DOHH2 (cell line): ENCODE measurements around the gene STK32B.
"Not testable (repeated sequence)": the region's sequence is repeated elsewhere in the genome, so short reads cannot be mapped to it uniquely, and the experiment has no call there.

Experiments used
- H3F3A ChIP-seq: fragments of 200-600 bp; sonication (generic), shearing (Covaris generic); 2 replicates; pipeline ENCODE4 v1.6.0; 2016; ENCODE audit warnings: antibody characterized with exemption, mild to moderate bottlenecking; ENCODE audit not compliant: control insufficient read depth, insufficient read depth
- H3K27ac ChIP-seq: fragments of 200-600 bp; sonication (generic); 2 replicates; pipeline ENCODE4 v1.5.1; 2014; ENCODE audit warnings: low read depth, mild to moderate bottlenecking, low read length, moderate library complexity
- H3K27me3 ChIP-seq: fragments of 200-600 bp; sonication (generic); 2 replicates; pipeline ENCODE4 v1.6.1; 2014; ENCODE audit warnings: mild to moderate bottlenecking, low read length, mixed read lengths; ENCODE audit not compliant: control insufficient read depth
- H3K36me3 ChIP-seq: fragments of 200-600 bp; sonication (generic); 2 replicates; pipeline ENCODE4 v1.6.1; 2014; ENCODE audit warnings: mild to moderate bottlenecking, low read length, moderate library complexity, mixed read lengths; ENCODE audit not compliant: control insufficient read depth
- H3K4me1 ChIP-seq: fragments of 200-600 bp; sonication (generic); 2 replicates; pipeline ENCODE4 v1.6.1; 2014; ENCODE audit warnings: mild to moderate bottlenecking, low read length, mixed read lengths; ENCODE audit not compliant: control insufficient read depth
- H3K4me2 ChIP-seq: fragments of 200-600 bp; sonication (generic); 2 replicates; pipeline ENCODE4 v1.6.0; 2014; ENCODE audit warnings: mild to moderate bottlenecking, low read length, moderate library complexity
- H3K4me3 ChIP-seq: fragments of 200-600 bp; sonication (generic); 2 replicates; pipeline ENCODE4 v1.5.1; 2014; ENCODE audit warnings: mild to moderate bottlenecking, low read length, mixed read lengths
- H3K79me2 ChIP-seq: fragments of 200-600 bp; sonication (generic); 2 replicates; pipeline ENCODE4 v1.6.1; 2014; ENCODE audit warnings: mild to moderate bottlenecking, low read length, mixed read lengths; ENCODE audit not compliant: control insufficient read depth
- H3K9me2 ChIP-seq: fragments of 200-600 bp; sonication (generic); replicated peaks from 2 replicates; pipeline ENCODE4 v1.6.1; 2014; ENCODE audit warnings: mild to moderate bottlenecking, low read length, mixed read lengths; ENCODE audit not compliant: control insufficient read depth
- H3K9me3 ChIP-seq: fragments of 200-600 bp; sonication (generic); 2 replicates; pipeline ENCODE4 v1.6.1; 2014; ENCODE audit warnings: antibody characterized with exemption, low read length, mixed read lengths; ENCODE audit not compliant: control insufficient read depth, insufficient read depth
- H4K20me1 ChIP-seq: fragments of 200-600 bp; sonication (generic); 2 replicates; pipeline ENCODE4 v1.6.0; 2014; ENCODE audit warnings: low read depth, mild to moderate bottlenecking, antibody characterized with exemption, low read length, moderate library complexity; ENCODE audit not compliant: control insufficient read depth, insufficient read depth
- EZH2phosphoT487 ChIP-seq: fragments of 200-600 bp; sonication (generic); IDR thresholded peaks from 2 replicates; pipeline ENCODE4 v1.6.1; 2017; ENCODE audit warnings: borderline replicate concordance, mild to moderate bottlenecking, antibody characterized with exemption, low read length, moderate library complexity, mixed read lengths
- TF ChIP-seq, protein P1 (sequence below): fragments of 200-600 bp; sonication (generic); IDR thresholded peaks from one replicate; pipeline ENCODE4 v1.5.1; 2014; ENCODE audit warnings: antibody characterized with exemption, mild to moderate bottlenecking, low read depth, low read length; ENCODE audit not compliant: poor library complexity, severe bottlenecking

The STK32B gene

DNA sequence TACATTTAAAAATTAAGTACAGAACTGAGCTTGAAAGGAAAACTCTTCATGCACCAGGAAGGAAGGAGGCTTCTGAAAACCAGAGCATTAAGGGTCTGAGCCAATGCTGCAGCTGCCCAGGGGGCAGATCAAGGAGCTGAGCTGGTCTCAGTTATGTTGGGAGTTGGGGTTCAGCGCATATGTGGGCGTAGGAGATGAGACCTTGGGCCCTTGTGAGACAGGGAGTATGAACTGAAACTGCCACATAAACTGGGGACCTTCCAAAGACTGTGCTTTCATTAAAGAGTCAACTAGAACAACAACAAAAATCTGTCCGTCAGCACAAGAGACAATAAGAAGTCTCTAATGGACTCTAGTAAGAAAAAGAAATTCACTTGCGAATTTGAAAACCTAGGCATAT lies 226.9 kb downstream of the STK32B start:
- Histone ChIP-seq H3K79me2 (no peaks in the 10 kb centered on the region), H3K9me2 (no peaks in the 10 kb centered on the region), H4K20me1 (no peaks in the 10 kb centered on the region), H3K4me1 (no peaks in the 10 kb centered on the region), H3K36me3 (no peaks in the 10 kb centered on the region), H3K9me3 (no peaks in the 10 kb centered on the region), H3K4me3 (no peak overlapping the region), H3K4me2 (no peak overlapping the region), H3F3A (no peaks in the 10 kb centered on the region), H3K27me3 (peaks cover 5% of the 10 kb centered on the region; the same call in 1 of the 2 replicates), H3K27ac (no peak overlapping the region)
- TF ChIP-seq EZH2phosphoT487: no peak

DNA sequence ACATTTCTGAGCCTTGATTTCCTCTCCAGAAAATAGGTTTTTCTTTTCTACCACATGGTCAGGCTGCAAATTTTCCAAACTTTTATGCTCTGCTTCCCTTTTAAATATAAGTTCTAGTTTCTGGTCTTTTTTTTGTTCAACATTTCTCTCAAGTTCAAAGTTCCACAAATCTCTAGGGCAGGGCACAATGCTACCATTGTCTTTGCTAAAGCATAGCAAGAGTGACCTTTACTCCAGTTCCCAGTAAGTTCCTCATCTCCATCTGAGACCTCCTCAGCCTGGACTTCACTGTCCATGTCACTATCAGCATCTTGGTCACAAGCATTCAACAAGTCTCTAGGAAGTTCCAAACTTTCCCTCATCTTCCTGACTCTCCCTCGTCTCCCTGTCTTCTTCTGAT lies 228.8 kb downstream of the STK32B start:
- H3K9me2 ChIP-seq, H3K27ac ChIP-seq, H3K4me3 ChIP-seq, H3K9me3 ChIP-seq, H3F3A ChIP-seq, H4K20me1 ChIP-seq, H3K4me1 ChIP-seq, H3K36me3 ChIP-seq, H3K79me2 ChIP-seq, H3K4me2 ChIP-seq, H3K27me3 ChIP-seq: not testable (repeated sequence)

DNA sequence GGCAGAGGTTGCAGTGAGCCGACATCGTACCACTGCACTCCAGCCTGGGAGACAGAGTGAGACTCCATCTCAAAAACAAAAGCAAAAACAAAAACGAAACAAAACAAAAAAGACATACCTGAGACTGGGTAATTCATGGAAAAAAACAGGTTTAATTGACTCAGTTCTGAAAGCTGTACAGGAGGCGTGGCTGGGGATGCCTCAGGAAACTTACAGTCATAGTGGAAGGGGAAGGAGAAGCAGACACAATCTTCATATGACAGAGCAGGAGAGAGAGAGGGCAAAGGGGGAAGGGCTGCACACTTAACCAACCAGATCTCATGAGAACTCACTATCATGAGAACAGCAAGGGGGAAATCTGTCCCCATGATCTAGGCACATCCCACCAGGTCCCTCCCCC lies 229.5 kb downstream of the STK32B start:
- Histone ChIP-seq H3K27ac (no peak overlapping the region), H3K4me2 (no peak overlapping the region), H3K4me3 (no peak overlapping the region), H3K4me1 (no peaks in the 10 kb centered on the region), H3K9me3 (no peaks in the 10 kb centered on the region), H3F3A (no peaks in the 10 kb centered on the region), H3K9me2 (no peaks in the 10 kb centered on the region), H3K36me3 (no peaks in the 10 kb centered on the region), H3K79me2 (no peaks in the 10 kb centered on the region), H3K27me3 (peaks cover 5% of the 10 kb centered on the region; the same call in 1 of the 2 replicates), H4K20me1 (no peaks in the 10 kb centered on the region)
- TF ChIP-seq, protein P1, sequence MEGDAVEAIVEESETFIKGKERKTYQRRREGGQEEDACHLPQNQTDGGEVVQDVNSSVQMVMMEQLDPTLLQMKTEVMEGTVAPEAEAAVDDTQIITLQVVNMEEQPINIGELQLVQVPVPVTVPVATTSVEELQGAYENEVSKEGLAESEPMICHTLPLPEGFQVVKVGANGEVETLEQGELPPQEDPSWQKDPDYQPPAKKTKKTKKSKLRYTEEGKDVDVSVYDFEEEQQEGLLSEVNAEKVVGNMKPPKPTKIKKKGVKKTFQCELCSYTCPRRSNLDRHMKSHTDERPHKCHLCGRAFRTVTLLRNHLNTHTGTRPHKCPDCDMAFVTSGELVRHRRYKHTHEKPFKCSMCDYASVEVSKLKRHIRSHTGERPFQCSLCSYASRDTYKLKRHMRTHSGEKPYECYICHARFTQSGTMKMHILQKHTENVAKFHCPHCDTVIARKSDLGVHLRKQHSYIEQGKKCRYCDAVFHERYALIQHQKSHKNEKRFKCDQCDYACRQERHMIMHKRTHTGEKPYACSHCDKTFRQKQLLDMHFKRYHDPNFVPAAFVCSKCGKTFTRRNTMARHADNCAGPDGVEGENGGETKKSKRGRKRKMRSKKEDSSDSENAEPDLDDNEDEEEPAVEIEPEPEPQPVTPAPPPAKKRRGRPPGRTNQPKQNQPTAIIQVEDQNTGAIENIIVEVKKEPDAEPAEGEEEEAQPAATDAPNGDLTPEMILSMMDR: no peak
- TF ChIP-seq EZH2phosphoT487: no peak

DNA sequence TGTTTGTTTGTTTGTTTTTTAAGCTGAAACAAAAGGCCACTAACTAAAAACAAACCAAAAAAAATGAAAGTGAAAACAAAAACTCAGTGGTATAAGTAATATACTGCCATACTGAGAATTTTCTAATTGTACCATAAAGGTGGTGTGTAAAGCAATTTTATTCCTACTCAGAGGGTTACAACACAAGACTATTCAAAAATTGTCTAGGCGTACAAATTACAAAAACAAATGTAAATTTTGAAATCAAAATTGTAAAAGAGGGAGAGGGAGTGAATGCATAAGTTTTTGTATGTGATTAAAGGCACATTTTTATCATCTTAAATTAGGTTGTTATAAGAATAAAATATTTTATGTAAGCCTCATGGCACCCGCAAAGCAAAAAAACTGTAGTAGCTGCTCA lies 232.6 kb downstream of the STK32B start:
- H3K9me3 ChIP-seq: no peaks in the 10 kb centered on the region
- TF ChIP-seq, protein P1: no peak
- TF ChIP-seq EZH2phosphoT487: no peak

More for the DNA sequence above, 232.6 kb downstream of the STK32B start:
- Histone ChIP-seq H3K79me2 (no peaks in the 10 kb centered on the region), H3K27ac (no peak overlapping the region), H3K4me3 (no peak overlapping the region), H3F3A (no peaks in the 10 kb centered on the region), H3K9me2 (no peaks in the 10 kb centered on the region), H3K4me1 (no peaks in the 10 kb centered on the region), H4K20me1 (no peaks in the 10 kb centered on the region), H3K27me3 (peaks cover 5% of the 10 kb centered on the region; the same call in 1 of the 2 replicates), H3K36me3 (no peaks in the 10 kb centered on the region), H3K4me2 (no peak overlapping the region)
